ENCODE results near the gene FBXW12.

Gene FBXW12

GRCh38 chr3:48432411-48433371 lies 60.7 kb downstream of the FBXW12 start:
- H3K4me3 ChIP-seq (ENCODE audit: low read depth, low read length), result no peak overlapping the region
- no peak for DNase-seq (ENCODE audit: low read depth)
- TF ChIP-seq CTCF (IDR thresholded peaks at IDR 0.05; ENCODE audit: control insufficient read depth, extremely low read depth, insufficient read depth), result peak; percentile 58

GRCh38 chr3:48433472-48434118 lies 61.6 kb downstream of the FBXW12 start:
- DNase-seq (ENCODE audit: low read depth), result no peak
- no peak overlapping the region for H3K4me3 ChIP-seq (ENCODE audit: low read depth, low read length)
- TF ChIP-seq CTCF (IDR thresholded peaks at IDR 0.05; ENCODE audit: control insufficient read depth, extremely low read depth, insufficient read depth), result no peak

GRCh38 chr3:48434591-48435222 lies 62.7 kb downstream of the FBXW12 start:
- DNase-seq (ENCODE audit: low read depth), result no peak
- no peak overlapping the region for H3K4me3 ChIP-seq (ENCODE audit: low read depth, low read length)
- TF ChIP-seq CTCF (IDR thresholded peaks at IDR 0.05; ENCODE audit: control insufficient read depth, extremely low read depth, insufficient read depth), result no peak

- no peak for TF ChIP-seq CTCF (IDR thresholded peaks at IDR 0.05; ENCODE audit: control insufficient read depth, extremely low read depth, insufficient read depth)
- no peak overlapping the region for H3K4me3 ChIP-seq (ENCODE audit: low read depth, low read length)
Measured at GRCh38 chr3:48435223-48435595, 63.2 kb downstream of the FBXW12 start.

GRCh38 chr3:48435774-48436476 lies 63.9 kb downstream of the FBXW12 start:
- TF ChIP-seq CTCF (IDR thresholded peaks at IDR 0.05; ENCODE audit: control insufficient read depth, extremely low read depth, insufficient read depth), result peak; percentile 100
- no peak overlapping the region for H3K4me3 ChIP-seq (ENCODE audit: low read depth, low read length)
- peak; percentile 40 for DNase-seq (ENCODE audit: low read depth)

More at GRCh38 chr3:48435223-48435595, 63.2 kb downstream of the FBXW12 start:
- DNase-seq (ENCODE audit: low read depth), result no peak

- no peak for TF ChIP-seq CTCF (IDR thresholded peaks at IDR 0.05; ENCODE audit: control insufficient read depth, extremely low read depth, insufficient read depth)
- H3K4me3 ChIP-seq (ENCODE audit: low read depth, low read length), result no peak overlapping the region
- no peak for DNase-seq (ENCODE audit: low read depth)
Measured at GRCh38 chr3:48436477-48436787, 64.4 kb downstream of the FBXW12 start.
